OCI-LY7 (cell line): ENCODE data around the gene TMEM255B. TPM values are rescaled to one million over a fixed set of nuclear protein-coding genes. Genes with fewer than 3 reads are reported as not detected.

ENCODE experiments used
- BruUV-seq: library from RNA; stranded (reverse); fragments of 400-500 nt; replicated peaks from 2 replicates; lab custom pipeline; 2021; lab: Mats Ljungman, UMichigan
- CTCF ChIA-PET: fragments of 300-600 bp; sonication (Branson Sonifier 250); formaldehyde crosslinking; loops from one replicate; lab custom pipeline; 2022; ENCODE audit warnings: antibody characterized with exemption; ENCODE audit not compliant: unreplicated experiment; lab: Charles Lee
- POLR2A ChIA-PET: fragments of 300-600 bp; sonication (Branson Sonifier 250); formaldehyde crosslinking; loops from one replicate; lab custom pipeline; 2022; ENCODE audit warnings: antibody characterized with exemption; lab: Charles Lee
- DNase-seq: peaks from one replicate; pipeline ENCODE4 v3.0.0-alpha.2; 2015; ENCODE audit warnings: low spot score
- H2AFZ ChIP-seq: fragments of 200-600 bp; sonication (generic), shearing (Covaris generic); 2 replicates; pipeline ENCODE4 v1.6.1; 2014; ENCODE audit warnings: mild to moderate bottlenecking, antibody characterized with exemption, low read length, moderate library complexity
- H3K27ac ChIP-seq: fragments of 200-600 bp; sonication (generic); 2 replicates; pipeline ENCODE4 v1.5.1; 2014; ENCODE audit warnings: mixed run types, low read depth, mild to moderate bottlenecking, moderate library complexity, low read length, inconsistent platforms; ENCODE audit not compliant: poor library complexity, severe bottlenecking
- H3K36me3 ChIP-seq: fragments of 200-600 bp; sonication (generic); 2 replicates; pipeline ENCODE4 v1.6.1; 2014; ENCODE audit warnings: mild to moderate bottlenecking, antibody characterized with exemption, low read length, moderate library complexity, mixed read lengths; ENCODE audit not compliant: insufficient read depth
- H3K4me1 ChIP-seq: fragments of 200-600 bp; sonication (generic); 2 replicates; pipeline ENCODE4 v1.5.1; 2014; ENCODE audit warnings: mild to moderate bottlenecking, low read length; ENCODE audit not compliant: insufficient read depth, poor library complexity, severe bottlenecking
- H3K4me2 ChIP-seq: fragments of 200-600 bp; sonication (generic); 2 replicates; pipeline ENCODE4 v1.6.1; 2014; ENCODE audit warnings: mild to moderate bottlenecking, low read length
- H3K4me3 ChIP-seq: fragments of 200-600 bp; sonication (generic); 2 replicates; pipeline ENCODE4 v1.5.1; 2014; ENCODE audit warnings: mild to moderate bottlenecking, low read depth, low read length; ENCODE audit not compliant: poor library complexity, severe bottlenecking
- H3K79me2 ChIP-seq: fragments of 200-600 bp; sonication (generic); 2 replicates; pipeline ENCODE4 v1.6.1; 2016; ENCODE audit warnings: low read depth, mild to moderate bottlenecking, low read length, moderate library complexity, mixed read lengths; ENCODE audit not compliant: insufficient read depth
- H3K9me2 ChIP-seq: fragments of 200-600 bp; sonication (generic); 2 replicates; pipeline ENCODE4 v1.6.1; 2016; ENCODE audit warnings: mild to moderate bottlenecking, low read length, mixed read lengths; ENCODE audit not compliant: insufficient read depth
- H3K9me3 ChIP-seq: fragments of 200-600 bp; sonication (generic); 2 replicates; pipeline ENCODE4 v1.6.1; 2014; ENCODE audit warnings: mild to moderate bottlenecking, mixed run types, low read length, mixed read lengths
- H4K20me1 ChIP-seq: fragments of 200-600 bp; sonication (generic); 2 replicates; pipeline ENCODE4 v1.6.1; 2014; ENCODE audit warnings: mild to moderate bottlenecking, antibody characterized with exemption, low read length, moderate library complexity, mixed read lengths; ENCODE audit not compliant: insufficient read depth
- CTCF ChIP-seq: fragments of 200-600 bp; sonication (generic); conservative IDR thresholded peaks from 2 replicates; pipeline ENCODE4 v1.5.1; 2014; ENCODE audit warnings: mild to moderate bottlenecking, antibody characterized with exemption, low read length, moderate library complexity, mixed read lengths
- EZH2phosphoT487 ChIP-seq: fragments of 200-600 bp; sonication (generic); IDR thresholded peaks from 2 replicates; pipeline ENCODE4 v1.6.1; 2018; ENCODE audit warnings: low read depth, borderline replicate concordance, mild to moderate bottlenecking, mixed run types, antibody characterized with exemption, low read length, moderate library complexity, mixed read lengths
- intact Hi-C: fragments of 100-400 bp; cut with micrococcal nuclease; formaldehyde crosslinking; loops from one replicate; pipeline ENCODE4 v1.10.0; 2022; ENCODE audit not compliant: unreplicated experiment
- total RNA-seq, 2 experiments: library from RNA; depleted of rRNA in 1 of 2; stranded (reverse); fragments of >200 nt in 1 of 2; shearing (Covaris generic) in 1 of 2; gene quantifications; 2 replicates each; pipeline ENCODE4 v1.2.3, GENCODE V29; 2014 to 2022

TMEM255B gene
- total RNA-seq, 2 experiments from 2014 or later = 2.6 to 6.8 TPM

DNA sequence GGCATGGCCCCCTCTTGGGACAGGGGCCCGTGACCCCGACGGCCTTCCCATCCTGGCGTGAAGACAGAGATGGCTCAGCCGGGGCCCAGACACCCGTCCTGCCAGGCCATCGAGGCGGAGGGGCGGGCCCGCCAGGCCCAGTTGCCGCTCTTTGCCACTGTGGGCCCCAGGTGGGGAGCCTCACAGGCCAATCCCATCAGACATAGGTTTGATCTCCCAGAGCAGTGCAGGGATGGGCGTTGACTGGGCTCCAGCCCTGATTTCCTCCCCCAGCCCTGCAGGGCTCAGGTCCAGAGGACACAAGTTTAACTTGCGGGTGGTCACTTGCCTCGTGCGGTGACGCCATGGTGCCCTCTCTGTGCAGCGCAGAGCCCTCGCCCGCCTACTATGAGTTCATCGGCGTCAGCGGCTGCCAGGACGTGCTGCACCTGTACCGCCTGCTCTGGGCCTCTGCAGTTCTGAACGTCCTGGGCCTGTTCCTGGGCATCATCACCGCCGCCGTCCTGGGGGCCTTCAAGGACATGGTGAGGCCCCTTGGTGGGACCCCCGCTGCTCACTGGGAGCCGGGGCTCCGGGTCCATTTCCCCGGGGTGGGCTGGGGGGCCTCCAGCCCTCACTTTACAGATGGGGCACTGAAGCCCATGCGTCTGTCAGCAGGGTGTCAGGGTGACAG, 42.4 kb downstream of the TMEM255B start:
- CTCF ChIA-PET = no interaction called here
- Histone ChIP-seq H3K36me3 (no peaks in the 10 kb centered on the region), H2AFZ (no peak overlapping the region), H3K9me3 (no peaks in the 10 kb centered on the region), H3K27ac (no peak overlapping the region), H3K79me2 (no peaks in the 10 kb centered on the region), H3K4me3 (no peak overlapping the region), H3K9me2 (no peaks in the 10 kb centered on the region), H3K4me2 (no peak overlapping the region), H3K4me1 (no peaks in the 10 kb centered on the region), H4K20me1 (no peaks in the 10 kb centered on the region)
- no TSS peak for BruUV-seq
- no peak for DNase-seq
- intact Hi-C loops = no loop called here
- POLR2A ChIA-PET = no interaction called here
- TF ChIP-seq EZH2phosphoT487 (no peak), CTCF (no peak)

DNA sequence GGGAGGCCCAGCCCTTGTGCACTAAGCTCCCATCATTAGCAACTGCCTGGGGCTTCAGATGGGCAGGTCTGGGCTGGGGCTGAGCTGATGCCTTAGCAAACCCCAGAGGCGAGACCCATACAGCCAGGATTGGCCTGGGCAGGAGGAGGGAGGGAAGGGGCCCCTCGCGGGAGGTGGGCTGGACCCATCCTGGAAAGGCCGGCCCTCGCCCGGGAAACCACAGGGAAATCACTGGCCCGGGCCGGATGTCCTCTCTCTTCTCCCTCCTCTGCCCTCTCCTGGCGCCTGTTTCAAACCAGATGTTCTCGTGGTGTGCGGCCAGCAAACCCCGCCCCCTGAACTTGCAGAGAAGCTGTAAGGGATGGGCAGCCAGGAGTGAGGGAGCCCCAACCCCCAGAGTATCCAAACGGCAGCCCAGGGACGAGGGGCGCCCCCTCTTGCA, 43.1 kb downstream of the TMEM255B start:
- intact Hi-C loops = no loop called here
- Histone ChIP-seq H3K27ac (no peak overlapping the region), H4K20me1 (no peaks in the 10 kb centered on the region), H3K4me2 (no peak overlapping the region), H3K9me3 (no peaks in the 10 kb centered on the region), H3K36me3 (no peaks in the 10 kb centered on the region), H3K4me3 (no peak overlapping the region), H2AFZ (no peak overlapping the region), H3K9me2 (no peaks in the 10 kb centered on the region), H3K79me2 (no peaks in the 10 kb centered on the region), H3K4me1 (no peaks in the 10 kb centered on the region)
- ChIA-PET POLR2A (no interaction called here), CTCF (no interaction called here)
- no peak for DNase-seq
- TF ChIP-seq EZH2phosphoT487 (no peak), CTCF (no peak)
- no TSS peak for BruUV-seq

- no peak for DNase-seq
- H3K27ac ChIP-seq = no peak overlapping the region
- intact Hi-C loops = no loop called here
- ChIA-PET CTCF (no interaction called here), POLR2A (no interaction called here)
- no peak overlapping the region for H3K4me3 ChIP-seq
- H3K9me3 ChIP-seq = no peaks in the 10 kb centered on the region
- no TSS peak for BruUV-seq
- H3K4me2 ChIP-seq = no peak overlapping the region
- no peaks in the 10 kb centered on the region for H3K36me3 ChIP-seq
- no peak overlapping the region for H2AFZ ChIP-seq
- no peaks in the 10 kb centered on the region for H4K20me1 ChIP-seq
- no peaks in the 10 kb centered on the region for H3K4me1 ChIP-seq
- TF ChIP-seq CTCF (no peak), EZH2phosphoT487 (no peak)
- no peaks in the 10 kb centered on the region for H3K79me2 ChIP-seq
- H3K9me2 ChIP-seq = no peaks in the 10 kb centered on the region
Observed at GRCh38 chr13:113802761-113803160, 43.7 kb downstream of the TMEM255B start.
